GM23338 (cell line): Measurements from ENCODE around the gene GALNT7. TPM values are rescaled to one million over a fixed set of nuclear protein-coding genes. Genes with fewer than 3 reads are reported as not detected.
A peak's percentile ranks its signal among the peaks of the same experiment; 100 is the strongest.

Experiments
- ATAC-seq: fragments of 200-7000 bp; cut with Tn5 transposase; 3 replicates; pipeline ENCODE4 v1.9.1; 2020
- DNase-seq: peaks from one replicate; pipeline ENCODE4 v3.0.0-alpha.2; 2015; ENCODE audit warnings: low spot score
- H2AFZ ChIP-seq: fragments of 200-600 bp; sonication (generic); 2 replicates; pipeline ENCODE4 v1.8.0; 2016; ENCODE audit warnings: antibody characterized with exemption, mild to moderate bottlenecking, moderate library complexity
- H3F3A ChIP-seq: fragments of 200-600 bp; sonication (generic); replicated peaks from 2 replicates; pipeline ENCODE4 v1.8.0; 2017; ENCODE audit warnings: antibody characterized with exemption, mixed run types, low read depth
- H3K27ac ChIP-seq: fragments of 200-600 bp; sonication (generic); 2 replicates; pipeline ENCODE4 v1.6.1; 2016; ENCODE audit warnings: low read depth
- H3K27me3 ChIP-seq: fragments of 200-600 bp; sonication (generic); 2 replicates; pipeline ENCODE4 v1.8.0; 2016; ENCODE audit warnings: mild to moderate bottlenecking, mixed run types, moderate library complexity; ENCODE audit not compliant: insufficient read depth
- H3K36me3 ChIP-seq: fragments of 200-600 bp; sonication (generic); 2 replicates; pipeline ENCODE4 v1.8.0; 2016; ENCODE audit warnings: mild to moderate bottlenecking; ENCODE audit not compliant: insufficient read depth
- H3K4me1 ChIP-seq: fragments of 200-600 bp; sonication (generic); 2 replicates; pipeline ENCODE4 v1.8.0; 2016; ENCODE audit warnings: mild to moderate bottlenecking, moderate library complexity; ENCODE audit not compliant: insufficient read depth
- H3K4me2 ChIP-seq: fragments of 200-600 bp; sonication (generic); 2 replicates; pipeline ENCODE4 v1.7.1; 2017; ENCODE audit warnings: mixed run types
- H3K4me3 ChIP-seq: fragments of 200-600 bp; sonication (generic); 2 replicates; pipeline ENCODE4 v1.6.1; 2016; ENCODE audit warnings: mixed run types
- H3K79me2 ChIP-seq: fragments of 200-600 bp; sonication (generic); replicated peaks from 2 replicates; pipeline ENCODE4 v1.8.0; 2017; ENCODE audit warnings: mild to moderate bottlenecking; ENCODE audit not compliant: insufficient read depth
- H3K9me2 ChIP-seq: fragments of 200-600 bp; sonication (generic); 2 replicates; pipeline ENCODE4 v1.8.0; 2017; ENCODE audit not compliant: insufficient read depth
- H4K20me1 ChIP-seq: fragments of 200-600 bp; sonication (generic); replicated peaks from 2 replicates; pipeline ENCODE4 v1.8.0; 2017; ENCODE audit warnings: mild to moderate bottlenecking; ENCODE audit not compliant: insufficient read depth
- H3K27ac Mint-ChIP-seq: 2 replicates; pipeline ENCODE4 v1.8.0; 2020; ENCODE audit warnings: inconsistent platforms, mild to moderate bottlenecking, moderate library complexity, mixed read lengths
- H3K27me3 Mint-ChIP-seq: 3 replicates; pipeline ENCODE4 v1.8.0; 2022; ENCODE audit warnings: low read depth, mild to moderate bottlenecking, moderate library complexity, mixed read lengths, inconsistent platforms; ENCODE audit not compliant: insufficient read depth, poor library complexity
- H3K36me3 Mint-ChIP-seq: 3 replicates; pipeline ENCODE4 v1.8.0; 2021; ENCODE audit warnings: low read depth, mild to moderate bottlenecking, inconsistent platforms, moderate library complexity, mixed read lengths
- H3K4me1 Mint-ChIP-seq: 3 replicates; pipeline ENCODE4 v1.8.0; 2020; ENCODE audit warnings: mild to moderate bottlenecking, inconsistent platforms, mixed read lengths
- H3K4me3 Mint-ChIP-seq: 3 replicates; pipeline ENCODE4 v1.8.0; 2021; ENCODE audit warnings: moderate library complexity, mild to moderate bottlenecking, inconsistent platforms, mixed read lengths
- H3K9me3 Mint-ChIP-seq: 3 replicates; pipeline ENCODE4 v1.8.0; 2020; ENCODE audit warnings: moderate library complexity, mild to moderate bottlenecking, inconsistent platforms, mixed read lengths
- CREB1 ChIP-seq: fragments of 250-450 bp; sonication (Bioruptor Pico); IDR thresholded peaks from 2 replicates; pipeline ENCODE4 v1.5.0; 2020; ENCODE audit warnings: low read depth, mild to moderate bottlenecking, moderate library complexity
- EZH2phosphoT487 ChIP-seq: fragments of 200-600 bp; sonication (generic); IDR thresholded peaks from one replicate; pipeline ENCODE4 v1.8.1; 2018; ENCODE audit warnings: antibody characterized with exemption; ENCODE audit not compliant: unreplicated experiment
- JUNB ChIP-seq: IDR thresholded peaks from one replicate; pipeline ENCODE4 v1.6.1; 2016; ENCODE audit warnings: antibody characterized with exemption; ENCODE audit not compliant: unreplicated experiment
- NANOG ChIP-seq: IDR thresholded peaks from 2 replicates; pipeline ENCODE4 v1.6.1; 2016; ENCODE audit warnings: antibody characterized with exemption, borderline replicate concordance
- POLR2AphosphoS5 ChIP-seq: IDR thresholded peaks from 2 replicates; pipeline ENCODE4 v1.6.1; 2016; ENCODE audit warnings: antibody characterized with exemption, low read depth
- ZNF331 ChIP-seq: fragments of 250-450 bp; sonication (Bioruptor Pico); IDR thresholded peaks from 2 replicates; pipeline ENCODE4 v1.5.0; 2020; ENCODE audit warnings: low read depth, mild to moderate bottlenecking, moderate library complexity
- polyA plus RNA-seq: library from polyadenylated mRNA; unstranded; fragments of >200 nt; fragmentation: Nextera tagmentation; extraction: Ambion mirVana; gene quantifications from 2 replicates; pipeline ENCODE4 v1.2.1, GENCODE V29; 2016
- total RNA-seq: library from RNA; depleted of rRNA; stranded (reverse); fragments of >200 nt; shearing (Covaris generic); gene quantifications from 2 replicates; pipeline ENCODE4 v1.2.3, GENCODE V29; 2014
- TF ChIP-seq, protein P1 (sequence below): IDR thresholded peaks from one replicate; pipeline ENCODE4 v1.6.1; 2018; ENCODE audit warnings: antibody characterized with exemption; ENCODE audit not compliant: unreplicated experiment
- TF ChIP-seq, protein P2 (sequence below): IDR thresholded peaks from 2 replicates; pipeline ENCODE4 v1.6.1; 2016; ENCODE audit warnings: antibody characterized with exemption
- TF ChIP-seq, protein P3 (sequence below), 2 experiments: fragments of 200-600 bp in 1 of 2; sonication (generic) in 1 of 2; conservative IDR thresholded peaks; 2 replicates each; pipeline versions ENCODE4 v1.5.1 to v1.6.1; 2016 to 2017; ENCODE audit warnings: antibody characterized with exemption in 2 of 2, low read depth in 2 of 2, mild to moderate bottlenecking in 2 of 2, moderate library complexity in 1 of 2

GALNT7 gene
- total and polyA plus RNA-seq, 2 experiments from 2014 or later = 31.8 to 72.2 TPM

DNA sequence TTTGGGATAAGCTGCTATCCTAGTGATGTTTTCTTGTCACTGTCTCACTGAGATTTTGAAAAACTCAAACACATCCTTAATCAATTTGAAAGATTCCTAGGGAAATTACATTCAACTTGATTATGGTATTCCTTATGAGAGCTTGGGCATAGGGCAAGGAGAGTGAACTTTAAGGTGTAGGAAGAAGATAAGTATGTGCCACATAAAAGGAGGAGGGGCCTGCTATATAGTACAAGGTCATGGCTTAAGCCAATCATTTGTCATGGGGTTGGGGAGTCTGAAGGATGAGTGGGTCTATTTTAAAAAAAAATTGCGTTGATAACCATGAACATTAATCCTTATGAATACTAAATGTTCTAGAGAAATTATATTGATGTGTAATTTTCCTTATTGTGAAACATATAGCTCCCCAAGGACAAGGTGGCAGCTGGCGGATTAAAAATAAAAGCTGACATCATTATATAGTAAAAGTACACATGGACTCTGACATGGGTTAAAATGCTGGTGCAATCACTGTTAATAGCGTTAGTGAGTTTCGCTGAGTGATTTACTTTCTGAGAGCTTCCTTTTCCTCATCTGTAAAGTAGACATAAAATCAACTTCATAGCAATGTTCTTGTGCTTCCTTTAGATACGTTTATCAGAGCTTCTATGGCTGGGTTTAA is 17.4 kb downstream of the GALNT7 start:
- H3K4me3 Mint-ChIP-seq = no peak overlapping the region
- H3F3A ChIP-seq = no peaks in the 10 kb centered on the region
- H3K27ac Mint-ChIP-seq = no peak overlapping the region
- H3K36me3 ChIP-seq = no peaks in the 10 kb centered on the region
- peaks cover 19% of the 10 kb centered on the region for H3K9me3 Mint-ChIP-seq
- TF ChIP-seq, protein P1, sequence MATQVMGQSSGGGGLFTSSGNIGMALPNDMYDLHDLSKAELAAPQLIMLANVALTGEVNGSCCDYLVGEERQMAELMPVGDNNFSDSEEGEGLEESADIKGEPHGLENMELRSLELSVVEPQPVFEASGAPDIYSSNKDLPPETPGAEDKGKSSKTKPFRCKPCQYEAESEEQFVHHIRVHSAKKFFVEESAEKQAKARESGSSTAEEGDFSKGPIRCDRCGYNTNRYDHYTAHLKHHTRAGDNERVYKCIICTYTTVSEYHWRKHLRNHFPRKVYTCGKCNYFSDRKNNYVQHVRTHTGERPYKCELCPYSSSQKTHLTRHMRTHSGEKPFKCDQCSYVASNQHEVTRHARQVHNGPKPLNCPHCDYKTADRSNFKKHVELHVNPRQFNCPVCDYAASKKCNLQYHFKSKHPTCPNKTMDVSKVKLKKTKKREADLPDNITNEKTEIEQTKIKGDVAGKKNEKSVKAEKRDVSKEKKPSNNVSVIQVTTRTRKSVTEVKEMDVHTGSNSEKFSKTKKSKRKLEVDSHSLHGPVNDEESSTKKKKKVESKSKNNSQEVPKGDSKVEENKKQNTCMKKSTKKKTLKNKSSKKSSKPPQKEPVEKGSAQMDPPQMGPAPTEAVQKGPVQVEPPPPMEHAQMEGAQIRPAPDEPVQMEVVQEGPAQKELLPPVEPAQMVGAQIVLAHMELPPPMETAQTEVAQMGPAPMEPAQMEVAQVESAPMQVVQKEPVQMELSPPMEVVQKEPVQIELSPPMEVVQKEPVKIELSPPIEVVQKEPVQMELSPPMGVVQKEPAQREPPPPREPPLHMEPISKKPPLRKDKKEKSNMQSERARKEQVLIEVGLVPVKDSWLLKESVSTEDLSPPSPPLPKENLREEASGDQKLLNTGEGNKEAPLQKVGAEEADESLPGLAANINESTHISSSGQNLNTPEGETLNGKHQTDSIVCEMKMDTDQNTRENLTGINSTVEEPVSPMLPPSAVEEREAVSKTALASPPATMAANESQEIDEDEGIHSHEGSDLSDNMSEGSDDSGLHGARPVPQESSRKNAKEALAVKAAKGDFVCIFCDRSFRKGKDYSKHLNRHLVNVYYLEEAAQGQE = no peak
- no peak for TF ChIP-seq POLR2AphosphoS5
- TF ChIP-seq, protein P2, sequence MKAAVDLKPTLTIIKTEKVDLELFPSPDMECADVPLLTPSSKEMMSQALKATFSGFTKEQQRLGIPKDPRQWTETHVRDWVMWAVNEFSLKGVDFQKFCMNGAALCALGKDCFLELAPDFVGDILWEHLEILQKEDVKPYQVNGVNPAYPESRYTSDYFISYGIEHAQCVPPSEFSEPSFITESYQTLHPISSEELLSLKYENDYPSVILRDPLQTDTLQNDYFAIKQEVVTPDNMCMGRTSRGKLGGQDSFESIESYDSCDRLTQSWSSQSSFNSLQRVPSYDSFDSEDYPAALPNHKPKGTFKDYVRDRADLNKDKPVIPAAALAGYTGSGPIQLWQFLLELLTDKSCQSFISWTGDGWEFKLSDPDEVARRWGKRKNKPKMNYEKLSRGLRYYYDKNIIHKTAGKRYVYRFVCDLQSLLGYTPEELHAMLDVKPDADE = no peak
- TF ChIP-seq CREB1 (CRISPR knock-in tag) = no peak
- TF ChIP-seq, protein P3, sequence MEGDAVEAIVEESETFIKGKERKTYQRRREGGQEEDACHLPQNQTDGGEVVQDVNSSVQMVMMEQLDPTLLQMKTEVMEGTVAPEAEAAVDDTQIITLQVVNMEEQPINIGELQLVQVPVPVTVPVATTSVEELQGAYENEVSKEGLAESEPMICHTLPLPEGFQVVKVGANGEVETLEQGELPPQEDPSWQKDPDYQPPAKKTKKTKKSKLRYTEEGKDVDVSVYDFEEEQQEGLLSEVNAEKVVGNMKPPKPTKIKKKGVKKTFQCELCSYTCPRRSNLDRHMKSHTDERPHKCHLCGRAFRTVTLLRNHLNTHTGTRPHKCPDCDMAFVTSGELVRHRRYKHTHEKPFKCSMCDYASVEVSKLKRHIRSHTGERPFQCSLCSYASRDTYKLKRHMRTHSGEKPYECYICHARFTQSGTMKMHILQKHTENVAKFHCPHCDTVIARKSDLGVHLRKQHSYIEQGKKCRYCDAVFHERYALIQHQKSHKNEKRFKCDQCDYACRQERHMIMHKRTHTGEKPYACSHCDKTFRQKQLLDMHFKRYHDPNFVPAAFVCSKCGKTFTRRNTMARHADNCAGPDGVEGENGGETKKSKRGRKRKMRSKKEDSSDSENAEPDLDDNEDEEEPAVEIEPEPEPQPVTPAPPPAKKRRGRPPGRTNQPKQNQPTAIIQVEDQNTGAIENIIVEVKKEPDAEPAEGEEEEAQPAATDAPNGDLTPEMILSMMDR (conservative IDR thresholded peaks at IDR 0.05; ENCODE audit: low read depth in 2 of 2) = no peak
- no peak for TF ChIP-seq NANOG
- no peak for TF ChIP-seq JUNB
- H2AFZ ChIP-seq = no peak overlapping the region
- no peak overlapping the region for H3K27ac ChIP-seq
- H3K4me1 ChIP-seq = peaks cover 40% of the 10 kb centered on the region
- ATAC-seq (no peak), DNase-seq (no peak)
- peaks cover 97% of the 10 kb centered on the region for H3K79me2 ChIP-seq
- H3K27me3 ChIP-seq = no peaks in the 10 kb centered on the region
- H3K9me2 ChIP-seq = no peaks in the 10 kb centered on the region
- peaks cover 55% of the 10 kb centered on the region for H3K4me1 Mint-ChIP-seq
- no peak overlapping the region for H3K4me3 ChIP-seq
- peaks cover 6% of the 10 kb centered on the region; the same call in 1 of the 2 replicates for H4K20me1 ChIP-seq
- H3K27me3 Mint-ChIP-seq = peaks cover 9% of the 10 kb centered on the region
- peaks cover 28% of the 10 kb centered on the region for H3K36me3 Mint-ChIP-seq
- H3K4me2 ChIP-seq = no peak overlapping the region

DNA sequence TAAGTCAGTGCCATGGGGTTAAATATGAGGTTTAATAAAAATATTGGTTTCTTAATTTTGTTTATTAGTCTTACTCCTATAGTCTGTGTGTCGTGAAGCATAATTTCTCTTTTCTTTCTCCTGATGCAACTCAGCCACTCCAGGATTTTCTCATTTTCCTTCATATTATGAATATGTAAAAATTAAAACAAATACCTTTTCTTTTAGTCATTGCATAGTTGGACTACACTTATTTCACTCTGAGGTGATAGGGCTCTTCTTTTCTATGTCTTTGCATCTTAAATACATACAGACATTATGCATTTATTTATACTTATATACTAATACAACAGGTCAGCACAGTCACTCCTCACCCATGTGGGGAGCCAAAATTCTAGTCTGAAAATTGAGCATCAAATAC is 19.1 kb downstream of the GALNT7 start:
- H3K4me3 Mint-ChIP-seq = no peak overlapping the region
- no peaks in the 10 kb centered on the region for H3K27me3 ChIP-seq
- no peaks in the 10 kb centered on the region for H3K36me3 ChIP-seq
- peaks cover 69% of the 10 kb centered on the region for H3K4me1 Mint-ChIP-seq
- peaks cover 57% of the 10 kb centered on the region for H3K4me1 ChIP-seq
- H2AFZ ChIP-seq = no peak overlapping the region
- no peak for ATAC-seq
- peaks cover 8% of the 10 kb centered on the region; the same call in 1 of the 2 replicates for H4K20me1 ChIP-seq
- peaks cover 16% of the 10 kb centered on the region for H3K9me3 Mint-ChIP-seq
- TF ChIP-seq, protein P1 = no peak
- TF ChIP-seq, protein P2 = no peak
- TF ChIP-seq ZNF331 (CRISPR knock-in tag) = no peak
- TF ChIP-seq, protein P3 (conservative IDR thresholded peaks at IDR 0.05; ENCODE audit: low read depth in 2 of 2) = no peak
- no peak for TF ChIP-seq EZH2phosphoT487
- no peak for TF ChIP-seq CREB1 (CRISPR knock-in tag)
- H3K36me3 Mint-ChIP-seq = peaks cover 22% of the 10 kb centered on the region
- H3K79me2 ChIP-seq = peaks cover 97% of the 10 kb centered on the region
- DNase-seq = no peak
- peak overlapping the region; percentile 25 for H3K4me2 ChIP-seq
- H3K27ac ChIP-seq = no peak overlapping the region
- no peak overlapping the region for H3K4me3 ChIP-seq
- H3K9me2 ChIP-seq = no peaks in the 10 kb centered on the region
- H3K27me3 Mint-ChIP-seq = peaks cover 9% of the 10 kb centered on the region
- no peaks in the 10 kb centered on the region for H3F3A ChIP-seq
- H3K27ac Mint-ChIP-seq = no peak overlapping the region
